ENCODE data around the gene ASPA.
"Not testable (repeated sequence)": the region's sequence is repeated elsewhere in the genome, so short reads cannot be mapped to it uniquely, and the experiment has no call there.

The ASPA gene

GRCh38 chr17:3514873-3515272, 39.1 kb downstream of the ASPA start:
- H3K4me3 ChIP-seq (replicated peaks; ENCODE audit: low read depth, low read length): no peak overlapping the region
- no peak for DNase-seq (ENCODE audit: extremely low read depth, low read depth)
- TF ChIP-seq CTCF (IDR thresholded peaks at IDR 0.05; ENCODE audit: low read depth, low read length, missing control alignments): no peak

GRCh38 chr17:3519472-3519871, 43.7 kb downstream of the ASPA start:
- H3K4me3 ChIP-seq (replicated peaks; ENCODE audit: low read depth, low read length): not testable (repeated sequence)

GRCh38 chr17:3524024-3524423, 48.2 kb downstream of the ASPA start:
- no peak overlapping the region for H3K4me3 ChIP-seq (replicated peaks; ENCODE audit: low read depth, low read length)
- DNase-seq (ENCODE audit: extremely low read depth, low read depth): no peak
- TF ChIP-seq CTCF (IDR thresholded peaks at IDR 0.05; ENCODE audit: low read depth, low read length, missing control alignments): no peak

More at GRCh38 chr17:3519472-3519871, 43.7 kb downstream of the ASPA start:
- not testable (repeated sequence) for DNase-seq (ENCODE audit: extremely low read depth, low read depth)

- no peak overlapping the region for H3K4me3 ChIP-seq (replicated peaks; ENCODE audit: low read depth, low read length)
- no peak for TF ChIP-seq CTCF (IDR thresholded peaks at IDR 0.05; ENCODE audit: low read depth, low read length, missing control alignments)
- no peak for DNase-seq (ENCODE audit: extremely low read depth, low read depth)
These were observed 50.7 kb downstream of the ASPA start for GRCh38 chr17:3526491-3526890.

GRCh38 chr17:3526971-3527370, 51.2 kb downstream of the ASPA start:
- no peak for TF ChIP-seq CTCF (IDR thresholded peaks at IDR 0.05; ENCODE audit: low read depth, low read length, missing control alignments)
- no peak for DNase-seq (ENCODE audit: extremely low read depth, low read depth)
- no peak overlapping the region for H3K4me3 ChIP-seq (replicated peaks; ENCODE audit: low read depth, low read length)

- no peak for TF ChIP-seq CTCF (IDR thresholded peaks at IDR 0.05; ENCODE audit: low read depth, low read length, missing control alignments)
- no peak overlapping the region for H3K4me3 ChIP-seq (replicated peaks; ENCODE audit: low read depth, low read length)
- no peak for DNase-seq (ENCODE audit: extremely low read depth, low read depth)
These were observed 51.7 kb downstream of the ASPA start for GRCh38 chr17:3527468-3527867.

- DNase-seq (ENCODE audit: extremely low read depth, low read depth): no peak
- H3K4me3 ChIP-seq (replicated peaks; ENCODE audit: low read depth, low read length): no peak overlapping the region
- no peak for TF ChIP-seq CTCF (IDR thresholded peaks at IDR 0.05; ENCODE audit: low read depth, low read length, missing control alignments)
These were observed 52.1 kb downstream of the ASPA start for GRCh38 chr17:3527896-3528295.
